DND-41 (cell line): Measurements from ENCODE around the gene SNRNP200.

Experiments used
- ATAC-seq: fragments of 200-7000 bp; cut with Tn5 transposase; 3 replicates; pipeline ENCODE4 v1.9.1; 2021; ENCODE audit warnings: low read depth; ENCODE audit not compliant: insufficient read depth
- DNase-seq: peaks from one replicate; pipeline ENCODE4 v3.0.0-alpha.2; 2020
- H2AFZ ChIP-seq: 2 replicates; pipeline ENCODE4 v1.6.0; 2012; ENCODE audit warnings: low read depth, low read length
- H3K27ac ChIP-seq: 2 replicates; pipeline ENCODE4 v1.5.1; 2012; ENCODE audit warnings: low read length, inconsistent platforms
- H3K27me3 ChIP-seq: fragments of 200-600 bp; sonication (generic); 2 replicates; pipeline ENCODE4 v1.6.0; 2012; ENCODE audit warnings: low read length, mild to moderate bottlenecking, inconsistent platforms; ENCODE audit not compliant: insufficient read depth, poor library complexity
- H3K36me3 ChIP-seq: 2 replicates; pipeline ENCODE4 v1.5.1; 2012; ENCODE audit warnings: low read length, inconsistent platforms; ENCODE audit not compliant: insufficient read depth
- H3K4me1 ChIP-seq: 2 replicates; pipeline ENCODE4 v1.5.1; 2012; ENCODE audit warnings: mild to moderate bottlenecking, low read length; ENCODE audit not compliant: insufficient read depth
- H3K4me2 ChIP-seq: 2 replicates; pipeline ENCODE4 v1.6.0; 2012; ENCODE audit warnings: mild to moderate bottlenecking, moderate library complexity, low read length, inconsistent platforms; ENCODE audit not compliant: insufficient read depth
- H3K4me3 ChIP-seq, 2 experiments: fragments of 200-600 bp in 1 of 2; shearing (Covaris generic) in 1 of 2; 2 replicates each; pipeline ENCODE4 v1.5.1; 2012 to 2016; ENCODE audit warnings: inconsistent platforms in 2 of 2, low read length in 2 of 2, mild to moderate bottlenecking in 2 of 2, low read depth in 1 of 2, moderate library complexity in 1 of 2
- H3K79me2 ChIP-seq: 2 replicates; pipeline ENCODE4 v1.6.0; 2012; ENCODE audit warnings: low read length, inconsistent platforms; ENCODE audit not compliant: insufficient read depth
- H3K9ac ChIP-seq: 2 replicates; pipeline ENCODE4 v1.6.0; 2012; ENCODE audit warnings: low read depth, mild to moderate bottlenecking, inconsistent platforms, low read length, moderate library complexity
- H3K9me3 ChIP-seq: 2 replicates; pipeline ENCODE4 v1.5.1; 2012; ENCODE audit warnings: low read length, moderate library complexity, mild to moderate bottlenecking, inconsistent platforms; ENCODE audit not compliant: insufficient read depth, severe bottlenecking
- H4K20me1 ChIP-seq: 2 replicates; pipeline ENCODE4 v1.6.0; 2012; ENCODE audit warnings: low read length; ENCODE audit not compliant: insufficient read depth
- CTCF ChIP-seq: IDR thresholded peaks from 2 replicates; pipeline ENCODE4 v1.5.1; 2012; ENCODE audit warnings: borderline replicate concordance, low read length, moderate library complexity, mild to moderate bottlenecking; ENCODE audit not compliant: poor library complexity, severe bottlenecking; ENCODE audit errors: extremely low read depth
- EZH2 ChIP-seq: IDR thresholded peaks from 3 replicates; pipeline ENCODE4 v1.6.1; 2012; ENCODE audit warnings: borderline replicate concordance, low read depth, mild to moderate bottlenecking, moderate library complexity, low read length, inconsistent platforms; ENCODE audit not compliant: severe bottlenecking

Gene SNRNP200

DNA sequence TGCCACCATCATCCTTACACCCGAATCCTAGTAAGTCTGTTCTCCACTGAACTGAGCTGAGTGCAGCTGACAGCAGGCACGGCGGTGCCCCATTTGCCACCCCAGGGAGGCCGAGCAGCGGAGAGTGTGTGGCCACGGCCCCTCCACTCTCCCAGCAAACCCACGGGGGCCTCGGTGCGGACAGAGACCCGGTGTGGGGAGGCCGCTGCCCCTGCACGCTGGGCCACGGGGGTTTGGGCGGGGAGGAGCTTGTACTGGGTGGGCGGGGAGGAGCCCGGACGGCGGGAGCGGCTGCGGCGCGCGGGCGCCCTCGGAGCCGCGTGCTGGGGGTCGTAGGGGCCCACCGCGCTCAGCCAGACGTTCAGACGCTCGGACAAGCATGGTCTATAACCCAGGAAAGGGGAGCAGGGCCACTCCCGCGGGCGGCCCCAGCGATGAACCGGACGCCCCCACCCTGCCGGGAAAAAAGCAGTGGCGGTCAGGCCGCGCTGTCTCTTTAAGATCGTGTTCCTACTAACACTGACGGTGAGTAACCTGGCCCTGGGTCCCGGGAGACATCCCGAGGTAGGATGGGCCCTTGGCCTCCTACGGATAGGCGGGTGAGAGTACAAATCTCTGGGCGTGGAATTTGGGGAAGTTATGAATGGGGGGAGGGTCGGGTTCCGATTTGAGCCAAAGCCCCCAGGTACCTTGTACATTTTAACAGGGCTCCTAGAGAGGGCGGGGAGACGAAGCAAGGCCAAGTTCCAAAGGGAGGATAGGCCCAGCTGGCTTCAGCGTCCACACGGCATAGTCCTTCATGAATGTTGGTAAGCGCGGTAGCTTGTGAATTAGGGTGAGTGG lies 19.9 kb upstream of the SNRNP200 start, which contains the start of gene ITPRIPL1:
Gene ITPRIPL1 (plus strand): TSS at position 277 of the 843 bp plus-strand sequence. CDS start 523 bp downstream, at position 800.
- Histone ChIP-seq H2AFZ (peak within 1 kb of the TSS; percentile 93), H3K4me1 (peaks cover 68% of the 10 kb centered on the region), H3K36me3 (peaks cover 33% of the 10 kb centered on the region), H3K4me2 (peak within 1 kb of the TSS; percentile 85), H3K79me2 (peaks cover 36% of the 10 kb centered on the region), H3K27me3 (peaks cover 19% of the 10 kb centered on the region), H3K9me3 (no peaks in the 10 kb centered on the region), H4K20me1 (peaks cover 13% of the 10 kb centered on the region; the same call in 1 of the 2 replicates), H3K9ac (peak within 1 kb of the TSS; percentile 69), H3K4me3 (peak within 1 kb of the TSS; percentile 45 to 74; a peak in 3 of 4 replicates), H3K27ac (peak within 1 kb of the TSS; percentile 66)
- TF ChIP-seq CTCF: no peak
- TF ChIP-seq EZH2: no peak
- peak; percentile 60 for DNase-seq
- ATAC-seq: peak; percentile 60

DNA sequence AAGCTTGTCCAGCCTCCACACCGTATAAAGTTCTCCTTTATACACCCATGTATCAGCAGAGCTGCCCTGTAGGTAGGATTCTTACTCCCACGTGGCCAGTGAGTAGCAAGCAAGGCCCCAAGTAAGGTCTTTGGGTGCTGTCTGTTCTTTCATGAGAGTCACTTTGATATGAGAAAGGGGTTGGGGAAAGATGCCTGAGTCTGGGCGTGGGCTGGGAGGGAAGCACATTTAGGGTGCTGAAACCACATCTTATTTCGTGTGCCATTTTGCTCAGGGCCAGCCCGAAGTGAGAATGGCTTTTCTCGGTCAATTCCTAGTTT lies 19.3 kb upstream of the SNRNP200 start:
- H3K79me2 ChIP-seq: peaks cover 35% of the 10 kb centered on the region
- DNase-seq (no peak), ATAC-seq (no peak)
- H3K4me3 ChIP-seq: peak overlapping the region; percentile 45 to 74; a peak in 3 of 4 replicates
- no peaks in the 10 kb centered on the region for H3K9me3 ChIP-seq
- peak overlapping the region; percentile 93 for H2AFZ ChIP-seq
- TF ChIP-seq EZH2: no peak
- TF ChIP-seq CTCF: no peak
- peaks cover 19% of the 10 kb centered on the region for H3K27me3 ChIP-seq
- H3K27ac ChIP-seq: peak overlapping the region; percentile 66
- peaks cover 73% of the 10 kb centered on the region for H3K4me1 ChIP-seq
- H3K4me2 ChIP-seq: peak overlapping the region; percentile 85
- peaks cover 13% of the 10 kb centered on the region; the same call in 1 of the 2 replicates for H4K20me1 ChIP-seq
- peaks cover 28% of the 10 kb centered on the region for H3K36me3 ChIP-seq
- peak overlapping the region; percentile 69 for H3K9ac ChIP-seq

DNA sequence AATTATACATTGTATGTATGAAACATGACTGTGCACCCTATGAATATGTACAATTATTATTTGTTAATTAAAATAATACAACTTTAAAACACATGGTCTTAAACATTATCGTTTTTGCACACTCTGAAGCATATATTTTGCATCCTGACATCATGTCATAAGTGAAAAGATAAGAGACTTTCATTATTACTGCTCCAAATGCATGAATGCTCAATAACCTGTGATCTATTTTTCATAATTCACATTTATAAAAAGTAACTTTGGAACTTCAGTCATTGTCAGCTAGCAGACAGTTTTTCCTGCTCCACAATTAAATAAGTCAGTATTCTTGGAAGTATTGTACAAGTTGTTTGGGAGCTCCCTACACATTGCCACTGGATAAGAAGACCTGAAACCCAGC lies 18.5 kb upstream of the SNRNP200 start:
- no peak overlapping the region for H3K9ac ChIP-seq
- no peak overlapping the region for H3K4me2 ChIP-seq
- peaks cover 13% of the 10 kb centered on the region; the same call in 1 of the 2 replicates for H4K20me1 ChIP-seq
- H3K9me3 ChIP-seq: no peaks in the 10 kb centered on the region
- no peak overlapping the region for H2AFZ ChIP-seq
- peaks cover 32% of the 10 kb centered on the region for H3K79me2 ChIP-seq
- ATAC-seq: no peak
- TF ChIP-seq EZH2 (no peak), CTCF (no peak)
- H3K36me3 ChIP-seq: peaks cover 22% of the 10 kb centered on the region
- H3K4me1 ChIP-seq: peaks cover 77% of the 10 kb centered on the region
- H3K27me3 ChIP-seq: peaks cover 19% of the 10 kb centered on the region
- no peak for DNase-seq
- H3K4me3 ChIP-seq: no peak overlapping the region
- no peak overlapping the region for H3K27ac ChIP-seq
